SH-SY5Y (cell line): ENCODE measurements around the gene MED27.

Source experiments
- GATA2 ChIP-seq: IDR thresholded peaks from 2 replicates; pipeline ENCODE4 v1.6.1; 2011; ENCODE audit warnings: mild to moderate bottlenecking, low read depth, low read length
- GATA3 ChIP-seq: IDR thresholded peaks from 2 replicates; pipeline ENCODE4 v1.6.1; 2011; ENCODE audit warnings: low read depth, mild to moderate bottlenecking, low read length, moderate library complexity

- TF ChIP-seq GATA2 (no peak), GATA3 (no peak)
Measured at GRCh38 chr9:131854896-131855613, 224.6 kb downstream of the MED27 start.
